KOPT-K1 (cell line): Measurements from ENCODE around the gene PPIL3.
"Not testable (repeated sequence)": the region's sequence is repeated elsewhere in the genome, so short reads cannot be mapped to it uniquely, and the experiment has no call there.

Source experiments
- H3K27ac ChIP-seq: fragments of 200-600 bp; sonication (generic); 2 replicates; pipeline ENCODE4 v1.5.1; 2016; ENCODE audit warnings: antibody characterized with exemption, mild to moderate bottlenecking, low read depth, low read length; ENCODE audit not compliant: poor library complexity, severe bottlenecking
- H3K36me3 ChIP-seq: fragments of 200-600 bp; sonication (generic); 2 replicates; pipeline ENCODE4 v1.5.1; 2017; ENCODE audit warnings: antibody characterized with exemption, mild to moderate bottlenecking, low read length, moderate library complexity; ENCODE audit not compliant: insufficient read depth
- H3K9me3 ChIP-seq: fragments of 200-600 bp; sonication (generic); 2 replicates; pipeline ENCODE4 v1.5.1; 2017; ENCODE audit warnings: antibody characterized with exemption, low read length, mild to moderate bottlenecking; ENCODE audit not compliant: insufficient read depth, poor library complexity, severe bottlenecking

PPIL3 gene

GRCh38 chr2:200888704-200889625, at the start of gene PPIL3, which contains the start of gene NIF3L1:
Gene PPIL3, minus strand, starts transcription at chr2:200889077. Its CDS starts 1,462 bp downstream, at chr2:200887615.
Gene NIF3L1, plus strand, starts transcription at chr2:200889371. Its CDS starts 2,573 bp downstream, at chr2:200891944.
- Histone ChIP-seq H3K9me3 (no peaks in the 10 kb centered on the region), H3K36me3 (peaks cover 47% of the 10 kb centered on the region), H3K27ac (peak within 1 kb of the TSS; percentile 95)

GRCh38 chr2:200930947-200931626, 42.2 kb upstream of the PPIL3 start:
- H3K27ac ChIP-seq: no peak overlapping the region
- H3K36me3 ChIP-seq: peaks cover 90% of the 10 kb centered on the region
- no peaks in the 10 kb centered on the region for H3K9me3 ChIP-seq

- peaks cover 87% of the 10 kb centered on the region for H3K36me3 ChIP-seq
- no peaks in the 10 kb centered on the region for H3K9me3 ChIP-seq
- no peak overlapping the region for H3K27ac ChIP-seq
Observed at GRCh38 chr2:200929334-200930249, 40.7 kb upstream of the PPIL3 start.

- Histone ChIP-seq H3K27ac (no peak overlapping the region), H3K36me3 (peaks cover 93% of the 10 kb centered on the region), H3K9me3 (no peaks in the 10 kb centered on the region)
Observed at GRCh38 chr2:200922439-200922838, 33.6 kb upstream of the PPIL3 start.

GRCh38 chr2:200913654-200914053, 24.8 kb upstream of the PPIL3 start:
- no peak overlapping the region for H3K27ac ChIP-seq
- H3K36me3 ChIP-seq: peaks cover 99% of the 10 kb centered on the region

GRCh38 chr2:200909958-200910357, 21.1 kb upstream of the PPIL3 start:
- Histone ChIP-seq H3K27ac (no peak overlapping the region), H3K36me3 (peaks cover 98% of the 10 kb centered on the region), H3K9me3 (no peaks in the 10 kb centered on the region)

More at GRCh38 chr2:200913654-200914053, 24.8 kb upstream of the PPIL3 start:
- H3K9me3 ChIP-seq: no peaks in the 10 kb centered on the region

GRCh38 chr2:200905618-200906296, 16.9 kb upstream of the PPIL3 start:
- Histone ChIP-seq H3K9me3 (no peaks in the 10 kb centered on the region), H3K36me3 (peaks cover 95% of the 10 kb centered on the region), H3K27ac (no peak overlapping the region)

- no peak overlapping the region for H3K27ac ChIP-seq
- peaks cover 96% of the 10 kb centered on the region for H3K36me3 ChIP-seq
Observed at GRCh38 chr2:200901459-200902072, 12.7 kb upstream of the PPIL3 start.

GRCh38 chr2:200899482-200899881, 10.6 kb upstream of the PPIL3 start:
- Histone ChIP-seq H3K36me3 (peaks cover 96% of the 10 kb centered on the region), H3K27ac (no peak overlapping the region), H3K9me3 (no peaks in the 10 kb centered on the region)

More at GRCh38 chr2:200901459-200902072, 12.7 kb upstream of the PPIL3 start:
- H3K9me3 ChIP-seq: no peaks in the 10 kb centered on the region

- H3K27ac ChIP-seq, H3K9me3 ChIP-seq: not testable (repeated sequence)
- peaks cover 90% of the 10 kb centered on the region for H3K36me3 ChIP-seq
Observed at GRCh38 chr2:200881715-200882249, 7.1 kb downstream of the PPIL3 start.

GRCh38 chr2:200878289-200878880, 10.5 kb downstream of the PPIL3 start:
- Histone ChIP-seq H3K9me3 (no peaks in the 10 kb centered on the region), H3K36me3 (peaks cover 99% of the 10 kb centered on the region), H3K27ac (no peak overlapping the region)

- no peak overlapping the region for H3K27ac ChIP-seq
- no peaks in the 10 kb centered on the region for H3K9me3 ChIP-seq
- peaks cover 100% of the 10 kb centered on the region for H3K36me3 ChIP-seq
Observed at GRCh38 chr2:200877443-200877842, 11.4 kb downstream of the PPIL3 start.

GRCh38 chr2:200873560-200873959, 15.3 kb downstream of the PPIL3 start:
- Histone ChIP-seq H3K27ac (no peak overlapping the region), H3K9me3 (no peaks in the 10 kb centered on the region), H3K36me3 (peaks cover 84% of the 10 kb centered on the region)
